ENCODE data around the gene SH3PXD2A. TPM values are rescaled to one million over a fixed set of nuclear protein-coding genes. Genes with fewer than 3 reads are reported as not detected.

The SH3PXD2A gene
- total and polyA plus RNA-seq, 7 donors, result 19.0 to 58.2 (median 24.5) TPM

GRCh38 chr10:103652599-103653281 lies 202.6 kb downstream of the SH3PXD2A start:
- H3K4me1 ChIP-seq, result peaks cover 0 to 65% (median 62%) of the 10 kb centered on the region in 4 donors
- intact Hi-C loops (cut with DNase I), result no loop called here
- no peak for DNase-seq

DNA sequence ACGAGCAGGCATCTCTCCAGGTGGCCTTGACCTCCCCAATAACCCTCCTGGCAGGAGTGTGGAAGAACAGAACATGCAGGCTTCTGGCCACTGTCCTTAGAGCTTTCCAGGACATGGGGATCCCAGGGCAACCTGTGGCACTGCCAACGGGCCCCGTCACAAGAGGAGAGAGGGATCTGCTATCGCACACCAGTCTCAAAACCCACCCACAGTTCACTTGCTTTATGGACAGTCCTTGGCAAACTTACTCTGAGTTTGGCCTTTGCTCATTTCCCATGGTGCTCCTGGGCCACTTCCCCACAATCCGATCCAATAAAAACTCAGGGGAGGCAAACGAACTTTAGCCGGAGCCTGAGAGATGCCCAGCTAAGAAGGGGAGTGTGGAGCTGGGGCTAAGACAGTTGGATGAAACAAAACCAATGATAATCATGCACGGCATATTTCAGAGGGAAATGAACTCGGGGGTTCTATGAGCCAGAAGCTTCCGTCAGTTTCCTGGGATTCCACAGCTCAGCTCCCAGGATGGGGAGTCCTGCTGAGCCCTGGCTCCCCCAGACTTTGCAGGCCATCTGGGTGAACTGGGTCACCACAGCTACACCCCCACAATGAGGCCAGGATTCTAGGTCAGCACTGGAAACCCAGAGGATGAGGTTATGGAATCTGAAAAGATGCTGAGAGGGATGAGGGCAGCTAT lies 203.4 kb downstream of the SH3PXD2A start:
- Histone ChIP-seq H3K4me3 (no peak overlapping the region), H3K4me1 (peaks cover 0 to 70% (median 69%) of the 10 kb centered on the region in 4 donors), H3K9me3 (no peaks in the 10 kb centered on the region), H3K27me3 (no peaks in the 10 kb centered on the region), H3K36me3 (peaks cover 0 to 18% (median 4%) of the 10 kb centered on the region in 4 donors), H3K27ac (peak overlapping the region; percentile 51 to 72 (median 65))
- TF ChIP-seq EP300 (IDR thresholded peaks at IDR 0.05) (no peak), CTCF (IDR thresholded peaks at IDR 0.05) (no peak), POLR2A (IDR thresholded peaks at IDR 0.05) (no peak), POLR2AphosphoS5 (IDR thresholded peaks at IDR 0.05) (no peak)
- intact Hi-C loops (cut with DNase I), result no loop called here
- DNase-seq, result no peak
- WGBS, 2 donors, result 12 to 60% methylated on average over 10 of the region's 10 CpGs

More at GRCh38 chr10:103652599-103653281, 202.6 kb downstream of the SH3PXD2A start:
- TF ChIP-seq POLR2A (IDR thresholded peaks at IDR 0.05) (no peak), EP300 (IDR thresholded peaks at IDR 0.05) (no peak), POLR2AphosphoS5 (IDR thresholded peaks at IDR 0.05) (no peak), CTCF (IDR thresholded peaks at IDR 0.05) (no peak)
- WGBS, 2 donors, result 22 to 60% methylated on average over 15 of the region's 15 CpGs
- no peak overlapping the region for H3K4me3 ChIP-seq
- H3K27ac ChIP-seq, result peak overlapping the region; percentile 51 to 72 (median 65)
- H3K9me3 ChIP-seq, result peaks cover 0 to 4% (median 0%) of the 10 kb centered on the region in 4 donors
- H3K36me3 ChIP-seq, result peaks cover 2 to 19% (median 6%) of the 10 kb centered on the region in 4 donors
- no peaks in the 10 kb centered on the region for H3K27me3 ChIP-seq

GRCh38 chr10:103651333-103651732 lies 204.0 kb downstream of the SH3PXD2A start:
- peaks cover 0 to 17% (median 8%) of the 10 kb centered on the region in 4 donors for H3K36me3 ChIP-seq
- peaks cover 0 to 75% (median 71%) of the 10 kb centered on the region in 4 donors for H3K4me1 ChIP-seq
- peak overlapping the region in 3 of 4 donors; percentile 51 to 72 (median 66) for H3K27ac ChIP-seq
- no peaks in the 10 kb centered on the region for H3K27me3 ChIP-seq
- intact Hi-C loops (cut with DNase I), result no loop called here
- 93 to 96% methylated on average over 1 of the region's 1 CpG for WGBS, 2 donors
- H3K4me3 ChIP-seq, result no peak overlapping the region
- DNase-seq, result no peak
- TF ChIP-seq POLR2AphosphoS5 (IDR thresholded peaks at IDR 0.05) (no peak), EP300 (IDR thresholded peaks at IDR 0.05) (no peak), POLR2A (IDR thresholded peaks at IDR 0.05) (no peak), CTCF (IDR thresholded peaks at IDR 0.05) (no peak)
- H3K9me3 ChIP-seq, result no peaks in the 10 kb centered on the region

DNA sequence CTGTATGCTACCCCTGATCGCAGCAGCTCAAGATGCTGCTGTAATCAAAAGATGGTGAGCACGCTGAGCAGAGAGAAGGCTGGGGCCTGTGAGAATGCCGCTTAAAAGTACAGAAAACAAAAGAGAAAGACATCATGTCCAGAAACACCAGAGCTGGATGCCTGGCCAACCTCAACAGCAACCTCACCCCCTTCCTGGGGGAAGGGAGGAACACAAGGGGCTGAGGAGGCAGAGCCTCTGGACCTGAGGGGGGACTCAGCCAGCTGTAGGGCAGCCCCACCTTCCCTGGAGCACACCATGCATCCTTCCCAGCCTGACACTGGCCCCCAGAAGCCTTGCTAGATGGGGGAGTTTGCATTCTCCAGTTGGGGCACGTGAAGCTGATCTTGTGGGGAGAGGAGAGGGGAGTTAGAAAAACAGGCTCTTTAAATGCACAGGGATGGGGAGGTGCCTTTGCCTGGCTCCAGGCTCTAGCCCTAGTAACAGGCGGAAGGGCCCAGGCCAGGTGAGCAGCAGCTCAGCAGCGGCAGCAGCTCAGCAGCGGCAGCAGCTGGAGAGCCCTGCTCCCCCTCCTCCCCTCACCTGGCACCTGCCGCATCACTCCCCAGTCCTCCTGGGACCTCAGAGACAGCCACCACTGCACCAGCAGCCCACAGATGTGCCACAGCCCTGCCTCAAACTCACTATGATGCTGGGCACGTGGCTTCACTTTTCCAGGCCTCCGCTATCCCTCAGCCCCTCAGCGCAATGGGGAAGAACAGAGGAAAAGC lies 205.5 kb downstream of the SH3PXD2A start:
- no peak for DNase-seq
- no peak overlapping the region for H3K4me3 ChIP-seq
- H3K4me1 ChIP-seq, result peaks cover 0 to 90% (median 84%) of the 10 kb centered on the region in 4 donors
- 77 to 84% methylated on average over 11 of the region's 11 CpGs for WGBS, 2 donors
- H3K9me3 ChIP-seq, result no peaks in the 10 kb centered on the region
- H3K27me3 ChIP-seq, result no peaks in the 10 kb centered on the region
- no peak for TF ChIP-seq POLR2A (IDR thresholded peaks at IDR 0.05)
- TF ChIP-seq CTCF (IDR thresholded peaks at IDR 0.05), result no peak
- no peak for TF ChIP-seq POLR2AphosphoS5 (IDR thresholded peaks at IDR 0.05)
- no peak for TF ChIP-seq EP300 (IDR thresholded peaks at IDR 0.05)
- peak overlapping the region; percentile 58 to 78 (median 69) for H3K27ac ChIP-seq
- H3K36me3 ChIP-seq, result peaks cover 0 to 17% (median 5%) of the 10 kb centered on the region in 4 donors
- intact Hi-C loops (cut with DNase I), result no loop called here

Measured in sigmoid colon (tissue), 7 donors.